OCI-LY7 (cell line): Measurements from ENCODE around the gene ADAMTS8. TPM values are rescaled to one million over a fixed set of nuclear protein-coding genes. Genes with fewer than 3 reads are reported as not detected.

Experiments used
- BruUV-seq: library from RNA; stranded (reverse); fragments of 400-500 nt; replicated peaks from 2 replicates; lab custom pipeline; 2021; lab: Mats Ljungman, UMichigan
- CTCF ChIA-PET: fragments of 300-600 bp; sonication (Branson Sonifier 250); formaldehyde crosslinking; loops from one replicate; lab custom pipeline; 2022; ENCODE audit warnings: antibody characterized with exemption; ENCODE audit not compliant: unreplicated experiment; lab: Charles Lee
- POLR2A ChIA-PET: fragments of 300-600 bp; sonication (Branson Sonifier 250); formaldehyde crosslinking; loops from one replicate; lab custom pipeline; 2022; ENCODE audit warnings: antibody characterized with exemption; lab: Charles Lee
- DNase-seq: peaks from one replicate; pipeline ENCODE4 v3.0.0-alpha.2; 2015; ENCODE audit warnings: low spot score
- H2AFZ ChIP-seq: fragments of 200-600 bp; sonication (generic), shearing (Covaris generic); 2 replicates; pipeline ENCODE4 v1.6.1; 2014; ENCODE audit warnings: mild to moderate bottlenecking, antibody characterized with exemption, low read length, moderate library complexity
- H3K27ac ChIP-seq: fragments of 200-600 bp; sonication (generic); 2 replicates; pipeline ENCODE4 v1.5.1; 2014; ENCODE audit warnings: mixed run types, low read depth, mild to moderate bottlenecking, moderate library complexity, low read length, inconsistent platforms; ENCODE audit not compliant: poor library complexity, severe bottlenecking
- H3K36me3 ChIP-seq: fragments of 200-600 bp; sonication (generic); 2 replicates; pipeline ENCODE4 v1.6.1; 2014; ENCODE audit warnings: mild to moderate bottlenecking, antibody characterized with exemption, low read length, moderate library complexity, mixed read lengths; ENCODE audit not compliant: insufficient read depth
- H3K4me1 ChIP-seq: fragments of 200-600 bp; sonication (generic); 2 replicates; pipeline ENCODE4 v1.5.1; 2014; ENCODE audit warnings: mild to moderate bottlenecking, low read length; ENCODE audit not compliant: insufficient read depth, poor library complexity, severe bottlenecking
- H3K4me2 ChIP-seq: fragments of 200-600 bp; sonication (generic); 2 replicates; pipeline ENCODE4 v1.6.1; 2014; ENCODE audit warnings: mild to moderate bottlenecking, low read length
- H3K4me3 ChIP-seq: fragments of 200-600 bp; sonication (generic); 2 replicates; pipeline ENCODE4 v1.5.1; 2014; ENCODE audit warnings: mild to moderate bottlenecking, low read depth, low read length; ENCODE audit not compliant: poor library complexity, severe bottlenecking
- H3K79me2 ChIP-seq: fragments of 200-600 bp; sonication (generic); 2 replicates; pipeline ENCODE4 v1.6.1; 2016; ENCODE audit warnings: low read depth, mild to moderate bottlenecking, low read length, moderate library complexity, mixed read lengths; ENCODE audit not compliant: insufficient read depth
- H3K9me2 ChIP-seq: fragments of 200-600 bp; sonication (generic); 2 replicates; pipeline ENCODE4 v1.6.1; 2016; ENCODE audit warnings: mild to moderate bottlenecking, low read length, mixed read lengths; ENCODE audit not compliant: insufficient read depth
- H3K9me3 ChIP-seq: fragments of 200-600 bp; sonication (generic); 2 replicates; pipeline ENCODE4 v1.6.1; 2014; ENCODE audit warnings: mild to moderate bottlenecking, mixed run types, low read length, mixed read lengths
- H4K20me1 ChIP-seq: fragments of 200-600 bp; sonication (generic); 2 replicates; pipeline ENCODE4 v1.6.1; 2014; ENCODE audit warnings: mild to moderate bottlenecking, antibody characterized with exemption, low read length, moderate library complexity, mixed read lengths; ENCODE audit not compliant: insufficient read depth
- EZH2phosphoT487 ChIP-seq: fragments of 200-600 bp; sonication (generic); IDR thresholded peaks from 2 replicates; pipeline ENCODE4 v1.6.1; 2018; ENCODE audit warnings: low read depth, borderline replicate concordance, mild to moderate bottlenecking, mixed run types, antibody characterized with exemption, low read length, moderate library complexity, mixed read lengths
- intact Hi-C: fragments of 100-400 bp; cut with micrococcal nuclease; formaldehyde crosslinking; loops from one replicate; pipeline ENCODE4 v1.10.0; 2022; ENCODE audit not compliant: unreplicated experiment
- total RNA-seq, 2 experiments: library from RNA; depleted of rRNA in 1 of 2; stranded (reverse); fragments of >200 nt in 1 of 2; shearing (Covaris generic) in 1 of 2; gene quantifications; 2 replicates each; pipeline ENCODE4 v1.2.3, GENCODE V29; 2014 to 2022
- TF ChIP-seq, protein P1 (sequence below): fragments of 200-600 bp; sonication (generic); conservative IDR thresholded peaks from 2 replicates; pipeline ENCODE4 v1.5.1; 2014; ENCODE audit warnings: mild to moderate bottlenecking, antibody characterized with exemption, low read length, moderate library complexity, mixed read lengths

Gene ADAMTS8
- total RNA-seq, 2 experiments from 2014 or later: not detected

DNA sequence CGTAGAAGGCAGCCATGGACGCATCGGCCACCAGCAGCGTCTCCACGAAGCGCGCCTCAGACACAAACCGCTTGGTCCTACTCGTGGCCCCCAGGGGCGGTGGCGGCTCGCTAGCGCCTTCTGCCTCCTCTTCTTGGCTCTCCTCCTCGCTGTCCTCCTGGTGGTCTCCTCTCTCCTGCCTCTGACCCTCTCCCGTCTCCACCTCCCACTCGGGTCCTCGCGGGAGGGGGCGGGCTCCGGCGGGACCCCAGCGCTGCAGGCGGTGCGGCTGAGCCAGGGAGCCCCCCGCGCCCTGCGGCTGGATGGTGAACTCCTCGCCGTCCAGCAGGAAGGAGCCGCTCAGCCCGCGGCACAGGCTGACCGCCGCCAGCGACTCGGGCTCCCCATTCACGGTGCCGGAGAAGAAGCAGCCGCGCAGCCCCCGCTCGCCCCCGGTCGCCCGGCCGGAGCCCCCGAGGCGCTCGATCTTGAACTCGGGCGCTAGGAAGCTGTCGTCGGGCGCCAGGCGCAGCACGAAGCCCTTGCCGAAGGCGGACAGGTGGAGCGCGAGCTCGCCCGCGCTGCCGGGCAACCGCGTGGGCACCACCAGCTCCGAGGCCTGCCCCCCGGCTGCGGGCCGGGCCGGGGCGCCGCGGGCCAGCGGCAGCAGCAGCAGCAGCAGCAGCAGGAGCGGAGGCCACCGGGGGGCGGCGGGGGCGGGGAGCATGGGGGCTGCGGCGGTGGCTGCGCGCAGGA is 661 bp downstream of the ADAMTS8 start:
- no peak for DNase-seq
- TF ChIP-seq EZH2phosphoT487: no peak
- TF ChIP-seq, protein P1, sequence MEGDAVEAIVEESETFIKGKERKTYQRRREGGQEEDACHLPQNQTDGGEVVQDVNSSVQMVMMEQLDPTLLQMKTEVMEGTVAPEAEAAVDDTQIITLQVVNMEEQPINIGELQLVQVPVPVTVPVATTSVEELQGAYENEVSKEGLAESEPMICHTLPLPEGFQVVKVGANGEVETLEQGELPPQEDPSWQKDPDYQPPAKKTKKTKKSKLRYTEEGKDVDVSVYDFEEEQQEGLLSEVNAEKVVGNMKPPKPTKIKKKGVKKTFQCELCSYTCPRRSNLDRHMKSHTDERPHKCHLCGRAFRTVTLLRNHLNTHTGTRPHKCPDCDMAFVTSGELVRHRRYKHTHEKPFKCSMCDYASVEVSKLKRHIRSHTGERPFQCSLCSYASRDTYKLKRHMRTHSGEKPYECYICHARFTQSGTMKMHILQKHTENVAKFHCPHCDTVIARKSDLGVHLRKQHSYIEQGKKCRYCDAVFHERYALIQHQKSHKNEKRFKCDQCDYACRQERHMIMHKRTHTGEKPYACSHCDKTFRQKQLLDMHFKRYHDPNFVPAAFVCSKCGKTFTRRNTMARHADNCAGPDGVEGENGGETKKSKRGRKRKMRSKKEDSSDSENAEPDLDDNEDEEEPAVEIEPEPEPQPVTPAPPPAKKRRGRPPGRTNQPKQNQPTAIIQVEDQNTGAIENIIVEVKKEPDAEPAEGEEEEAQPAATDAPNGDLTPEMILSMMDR: no peak
- POLR2A ChIA-PET: no interaction called here
- CTCF ChIA-PET: no interaction called here
- Histone ChIP-seq H4K20me1 (no peaks in the 10 kb centered on the region), H3K4me3 (no peak overlapping the region), H3K4me2 (no peak overlapping the region), H3K36me3 (no peaks in the 10 kb centered on the region), H3K79me2 (no peaks in the 10 kb centered on the region), H3K9me3 (no peaks in the 10 kb centered on the region), H3K27ac (no peak overlapping the region), H3K4me1 (no peaks in the 10 kb centered on the region), H2AFZ (no peak overlapping the region), H3K9me2 (no peaks in the 10 kb centered on the region)
- BruUV-seq: no TSS peak
- intact Hi-C loops: no loop called here

DNA sequence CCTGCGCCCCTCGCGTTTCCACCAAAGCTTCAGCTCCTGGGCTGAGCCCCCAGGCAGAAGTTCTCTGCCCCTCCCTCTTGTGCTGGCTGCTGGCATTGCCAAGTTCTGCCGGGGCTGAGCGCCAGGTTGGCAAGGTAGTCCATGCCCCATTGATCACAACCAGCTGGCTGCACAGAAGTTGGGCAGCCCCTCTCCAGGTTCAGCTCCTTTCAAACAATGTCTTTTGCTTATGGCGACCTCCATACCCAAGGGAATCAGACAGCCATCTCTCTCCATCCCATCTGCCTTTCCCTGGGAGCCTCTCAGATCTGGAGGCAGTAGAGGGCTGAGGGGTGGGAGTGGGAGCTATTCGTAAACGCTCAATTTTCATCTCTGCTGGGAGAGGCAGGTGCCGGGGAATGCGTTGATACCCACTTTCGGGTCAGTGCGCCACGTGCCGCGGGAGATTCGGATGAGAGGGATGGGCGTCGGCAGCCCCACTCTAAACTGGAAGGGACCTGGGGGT is 1.5 kb downstream of the ADAMTS8 start:
- no peaks in the 10 kb centered on the region for H3K4me1 ChIP-seq
- ChIA-PET CTCF (no interaction called here), POLR2A (no interaction called here)
- H3K9me2 ChIP-seq: no peaks in the 10 kb centered on the region
- no peaks in the 10 kb centered on the region for H4K20me1 ChIP-seq
- H3K27ac ChIP-seq: no peak overlapping the region
- DNase-seq: no peak
- TF ChIP-seq EZH2phosphoT487: no peak
- TF ChIP-seq, protein P1: no peak
- H3K9me3 ChIP-seq: no peaks in the 10 kb centered on the region
- no peaks in the 10 kb centered on the region for H3K79me2 ChIP-seq
- intact Hi-C loops: no loop called here
- H3K4me2 ChIP-seq: no peak overlapping the region
- no peaks in the 10 kb centered on the region for H3K36me3 ChIP-seq
- no TSS peak for BruUV-seq
- H3K4me3 ChIP-seq: no peak overlapping the region
- H2AFZ ChIP-seq: no peak overlapping the region

- H3K79me2 ChIP-seq: no peaks in the 10 kb centered on the region
- no peaks in the 10 kb centered on the region for H3K9me3 ChIP-seq
- H3K4me1 ChIP-seq: no peaks in the 10 kb centered on the region
- no peaks in the 10 kb centered on the region for H4K20me1 ChIP-seq
- POLR2A ChIA-PET: no interaction called here
- H3K36me3 ChIP-seq: no peaks in the 10 kb centered on the region
- no TSS peak for BruUV-seq
- H3K4me2 ChIP-seq: no peak overlapping the region
- intact Hi-C loops: no loop called here
- no peaks in the 10 kb centered on the region for H3K9me2 ChIP-seq
- TF ChIP-seq EZH2phosphoT487: no peak
- TF ChIP-seq, protein P1: no peak
- CTCF ChIA-PET: no interaction called here
- DNase-seq: no peak
- H3K4me3 ChIP-seq: no peak overlapping the region
- no peak overlapping the region for H3K27ac ChIP-seq
- H2AFZ ChIP-seq: no peak overlapping the region
Measured at GRCh38 chr11:130426223-130426836, 2.1 kb downstream of the ADAMTS8 start.
